IMR-90 (cell line): ENCODE measurements around the gene GRIA2. TPM values are rescaled to one million over a fixed set of nuclear protein-coding genes. Genes with fewer than 3 reads are reported as not detected.

Source experiments
- ATAC-seq: fragments of 200-7000 bp; cut with Tn5 transposase; 2 replicates; pipeline ENCODE4 v1.9.1; 2020; ENCODE audit warnings: low read depth, mild to moderate bottlenecking, moderate library complexity
- BruUV-seq: library from RNA; stranded (reverse); fragments of 400-500 nt; replicated peaks from 2 replicates; lab custom pipeline; 2021; lab: Mats Ljungman, UMichigan
- CTCF ChIA-PET: fragments of 300-600 bp; formaldehyde crosslinking; extraction: SDS; loops from one replicate; lab custom pipeline; 2021; ENCODE audit warnings: antibody characterized with exemption; lab: Yijun Ruan, JAX
- POLR2A ChIA-PET: fragments of 300-600 bp; sonication (Branson Sonifier 250); formaldehyde crosslinking; loops from one replicate; lab custom pipeline; 2022; ENCODE audit warnings: antibody characterized with exemption; ENCODE audit not compliant: unreplicated experiment; lab: Charles Lee
- DNase-seq: peaks from one replicate; pipeline ENCODE4 v3.0.0; 2013
- H2AFZ ChIP-seq: replicated peaks from 2 replicates; pipeline ENCODE3; 2013; ENCODE audit warnings: low read length, mild to moderate bottlenecking; ENCODE audit not compliant: poor library complexity
- H2AK5ac ChIP-seq: 2 replicates; pipeline ENCODE4 v1.6.1; 2013; ENCODE audit warnings: low read depth, low read length, inconsistent platforms
- H2AK9ac ChIP-seq: replicated peaks from 2 replicates; pipeline ENCODE3; 2013; ENCODE audit warnings: mild to moderate bottlenecking, low read depth, low read length, moderate library complexity; ENCODE audit not compliant: poor library complexity
- H2BK120ac ChIP-seq: 2 replicates; pipeline ENCODE4 v1.6.1; 2013; ENCODE audit warnings: low read depth, low read length, inconsistent platforms
- H2BK15ac ChIP-seq: 3 replicates; pipeline ENCODE4 v1.6.1; 2013; ENCODE audit warnings: low read depth, low read length, inconsistent platforms
- H2BK20ac ChIP-seq: 2 replicates; pipeline ENCODE4 v1.6.1; 2013; ENCODE audit warnings: low read depth, mild to moderate bottlenecking, inconsistent platforms, low read length, moderate library complexity
- H2BK5ac ChIP-seq: 2 replicates; pipeline ENCODE4 v1.6.1; 2013; ENCODE audit warnings: mild to moderate bottlenecking, low read depth, low read length, inconsistent platforms; ENCODE audit not compliant: poor library complexity, severe bottlenecking
- H3K14ac ChIP-seq: replicated peaks from 2 replicates; pipeline ENCODE4 v1.6.1; 2013; ENCODE audit warnings: low read depth, low read length, inconsistent platforms
- H3K18ac ChIP-seq: 2 replicates; pipeline ENCODE4 v1.6.1; 2013; ENCODE audit warnings: low read depth, low read length, control low read depth
- H3K23ac ChIP-seq: 2 replicates; pipeline ENCODE4 v1.6.1; 2013; ENCODE audit warnings: low read depth, low read length, inconsistent platforms
- H3K27ac ChIP-seq: 2 replicates; pipeline ENCODE4 v1.5.1; 2013; ENCODE audit warnings: mild to moderate bottlenecking, control low read depth, low read length; ENCODE audit not compliant: insufficient read depth
- H3K27me3 ChIP-seq: 2 replicates; pipeline ENCODE4 v1.6.1; 2013; ENCODE audit warnings: low read length; ENCODE audit not compliant: control insufficient read depth, insufficient read depth
- H3K36me3 ChIP-seq: 2 replicates; pipeline ENCODE4 v1.6.1; 2013; ENCODE audit warnings: low read length, mixed read lengths; ENCODE audit not compliant: control insufficient read depth, insufficient read depth
- H3K4ac ChIP-seq: 2 replicates; pipeline ENCODE4 v1.6.1; 2013; ENCODE audit warnings: low read depth, low read length, inconsistent platforms
- H3K4me1 ChIP-seq: 2 replicates; pipeline ENCODE4 v1.6.1; 2013; ENCODE audit warnings: low read length, mixed read lengths; ENCODE audit not compliant: control insufficient read depth, insufficient read depth
- H3K4me2 ChIP-seq: 2 replicates; pipeline ENCODE4 v1.6.1; 2013; ENCODE audit warnings: low read depth, mild to moderate bottlenecking, control low read depth, low read length, moderate library complexity
- H3K4me3 ChIP-seq: 2 replicates; pipeline ENCODE4 v1.5.1; 2013; ENCODE audit warnings: low read depth, mild to moderate bottlenecking, control low read depth, low read length, moderate library complexity; ENCODE audit not compliant: insufficient read depth
- H3K56ac ChIP-seq: 2 replicates; pipeline ENCODE4 v1.6.1; 2013; ENCODE audit warnings: low read length, inconsistent platforms; ENCODE audit not compliant: insufficient read depth; ENCODE audit errors: extremely low read depth
- H3K79me1 ChIP-seq, 2 experiments: 2 replicates each; pipeline ENCODE4 v1.6.1; 2013; ENCODE audit warnings: low read length in 2 of 2, inconsistent platforms in 1 of 2, low read depth in 1 of 2
- H3K9ac ChIP-seq: 2 replicates; pipeline ENCODE4 v1.6.1; 2013; ENCODE audit warnings: low read depth, low read length, control low read depth
- H3K9me1 ChIP-seq: 2 replicates; pipeline ENCODE4 v1.6.1; 2013; ENCODE audit warnings: low read length, inconsistent platforms; ENCODE audit not compliant: insufficient read depth
- H3K9me3 ChIP-seq: 2 replicates; pipeline ENCODE4 v1.6.1; 2013; ENCODE audit warnings: low read length; ENCODE audit not compliant: control insufficient read depth, insufficient read depth
- H4K20me1 ChIP-seq: 2 replicates; pipeline ENCODE4 v1.6.1; 2013; ENCODE audit warnings: low read length, inconsistent platforms; ENCODE audit not compliant: insufficient read depth
- H4K5ac ChIP-seq: 2 replicates; pipeline ENCODE4 v1.6.1; 2013; ENCODE audit warnings: mild to moderate bottlenecking, low read depth, low read length, control low read depth
- H4K8ac ChIP-seq, 2 experiments: 2 replicates each; pipeline ENCODE4 v1.6.1; 2013; ENCODE audit warnings: low read depth in 2 of 2, low read length in 2 of 2, control low read depth in 1 of 2, inconsistent platforms in 1 of 2
- H4K91ac ChIP-seq: 2 replicates; pipeline ENCODE4 v1.6.1; 2013; ENCODE audit warnings: low read depth, low read length, inconsistent platforms; ENCODE audit not compliant: insufficient read depth
- CEBPB ChIP-seq: IDR thresholded peaks from 2 replicates; pipeline ENCODE4 v1.6.1; 2012; ENCODE audit warnings: low read depth, low read length, improper control_type of control experiment
- FOS ChIP-seq: fragments of 150-350 bp; IDR thresholded peaks from 2 replicates; pipeline ENCODE4 v1.6.1; 2016; ENCODE audit warnings: low read depth, low read length
- POLR2A ChIP-seq: IDR thresholded peaks from 2 replicates; pipeline ENCODE4 v1.6.1; 2012; ENCODE audit warnings: mild to moderate bottlenecking, low read depth, low read length
- SMC3 ChIP-seq: fragments of 150-350 bp; IDR thresholded peaks from 2 replicates; pipeline ENCODE4 v1.6.1; 2016; ENCODE audit warnings: low read depth, mild to moderate bottlenecking, antibody characterized with exemption, low read length, moderate library complexity
- WGBS, 2 experiments: methylation state at CpG; one replicate each; pipeline versions ENCODE4 v1.1.5 to v1.1.7; 2013; ENCODE audit warnings: missing lambda C conversion rate in 2 of 2; ENCODE audit not compliant: insufficient read length in 1 of 2; ENCODE audit errors: extremely low coverage in 2 of 2; 5-methylcytosine and 5-hydroxymethylcytosine counted together
- dilution Hi-C: fragments of 300-500 bp; cut with HindIII; formaldehyde crosslinking; loops from one replicate; pipeline ENCODE4 v1.14.3; 2018; ENCODE audit warnings: low sequenced_read_pairs; ENCODE audit not compliant: unreplicated experiment
- in situ Hi-C: fragments of 300-500 bp; cut with MboI; formaldehyde crosslinking; loops from 3 replicates; pipeline ENCODE4 v1.14.3; 2019; ENCODE audit warnings: low sequenced_read_pairs, inconsistent platforms, mixed read lengths
- intact Hi-C: fragments of 100-400 bp; cut with micrococcal nuclease; formaldehyde crosslinking; loops from 2 replicates; pipeline ENCODE4 v1.10.0; 2022
- polyA plus RNA-seq, 3 experiments: library from polyadenylated mRNA; depleted of rRNA; stranded (reverse); fragments of >200 nt; gene quantifications; 2 replicates each; pipeline ENCODE4 v1.2.3, GENCODE V29; 2012; ENCODE audit warnings: low replicate concordance in 1 of 3
- total RNA-seq: library from RNA; depleted of rRNA; stranded (reverse); fragments of >200 nt; gene quantifications from 2 replicates; pipeline ENCODE4 v1.2.3, GENCODE V29; 2012
- TF ChIP-seq, protein P1 (sequence below): fragments of 150-350 bp; IDR thresholded peaks from 2 replicates; pipeline ENCODE4 v1.6.1; 2017; ENCODE audit warnings: mild to moderate bottlenecking, antibody characterized with exemption, low read length, low read depth

The GRIA2 gene
- total and polyA plus RNA-seq, 2 of the 4 experiments (the other 2 are of a cell fraction), result not detected

DNA sequence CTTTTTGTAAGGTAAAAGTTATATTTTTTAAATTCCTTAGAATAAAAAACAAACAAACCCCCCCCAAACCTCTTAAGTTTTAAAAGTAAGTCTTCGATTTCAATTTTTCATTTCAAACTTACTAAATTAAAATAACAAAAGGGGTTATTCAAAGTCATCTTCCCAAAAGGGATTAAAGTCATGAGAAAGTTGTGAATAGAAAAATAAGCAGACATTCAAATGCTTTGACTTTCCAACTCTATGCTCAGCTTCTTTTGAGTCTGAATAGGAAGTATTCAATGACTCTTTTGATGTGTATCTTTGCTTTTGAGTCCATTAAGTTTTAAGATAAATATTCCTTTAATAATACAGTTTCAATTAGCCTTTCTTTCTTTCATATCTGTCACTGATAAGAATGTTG is 138.3 kb downstream of the GRIA2 start:
- H2BK20ac ChIP-seq, result no peak overlapping the region
- H4K8ac ChIP-seq, result no peak overlapping the region
- H3K27ac ChIP-seq, result no peak overlapping the region
- no peaks in the 10 kb centered on the region for H3K4me1 ChIP-seq
- no peak overlapping the region for H3K18ac ChIP-seq
- no peak overlapping the region for H4K91ac ChIP-seq
- no peak overlapping the region for H3K4ac ChIP-seq
- no peaks in the 10 kb centered on the region for H3K9me3 ChIP-seq
- ChIA-PET CTCF (no interaction called here), POLR2A (no interaction called here)
- TF ChIP-seq CEBPB, result no peak
- TF ChIP-seq, protein P1, sequence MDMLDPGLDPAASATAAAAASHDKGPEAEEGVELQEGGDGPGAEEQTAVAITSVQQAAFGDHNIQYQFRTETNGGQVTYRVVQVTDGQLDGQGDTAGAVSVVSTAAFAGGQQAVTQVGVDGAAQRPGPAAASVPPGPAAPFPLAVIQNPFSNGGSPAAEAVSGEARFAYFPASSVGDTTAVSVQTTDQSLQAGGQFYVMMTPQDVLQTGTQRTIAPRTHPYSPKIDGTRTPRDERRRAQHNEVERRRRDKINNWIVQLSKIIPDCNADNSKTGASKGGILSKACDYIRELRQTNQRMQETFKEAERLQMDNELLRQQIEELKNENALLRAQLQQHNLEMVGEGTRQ, result no peak
- TF ChIP-seq SMC3, result no peak
- no peak for TF ChIP-seq POLR2A
- TF ChIP-seq FOS, result no peak
- intact Hi-C loops, result no loop called here
- in situ Hi-C loops, result no loop called here
- DNase-seq (no peak), ATAC-seq (no peak)
- H3K36me3 ChIP-seq, result no peaks in the 10 kb centered on the region
- WGBS, 2 experiments, result 100% methylated on average over 1 of the region's 1 CpG; no CpG with 5 or more reads in 1 of the 2 experiments
- H3K27me3 ChIP-seq, result no peaks in the 10 kb centered on the region
- no TSS peak for BruUV-seq
- no peak overlapping the region for H2AFZ ChIP-seq
- H3K56ac ChIP-seq, result no peak overlapping the region
- H2AK9ac ChIP-seq, result no peak overlapping the region
- H4K20me1 ChIP-seq, result no peaks in the 10 kb centered on the region
- no peak overlapping the region for H3K14ac ChIP-seq
- no peak overlapping the region for H3K4me3 ChIP-seq
- H2BK15ac ChIP-seq, result no peak overlapping the region
- no peak overlapping the region for H2BK5ac ChIP-seq
- no peaks in the 10 kb centered on the region for H3K9me1 ChIP-seq
- dilution Hi-C loops, result no loop called here
- no peak overlapping the region for H4K5ac ChIP-seq
- H3K4me2 ChIP-seq, result no peak overlapping the region
- no peak overlapping the region for H3K9ac ChIP-seq
- no peak overlapping the region for H2BK120ac ChIP-seq
- H3K79me1 ChIP-seq, result no peaks in the 10 kb centered on the region
- no peak overlapping the region for H3K23ac ChIP-seq
- no peak overlapping the region for H2AK5ac ChIP-seq
